Activated effector memory CD4-positive, alpha-beta T cell treated with Interleukin-2 at 50 U/mL for 16 hours (primary cell): ENCODE results near the gene MORC3.
A peak's percentile ranks its signal among the peaks of the same experiment; 100 is the strongest.
"Not testable (repeated sequence)": the region's sequence is repeated elsewhere in the genome, so short reads cannot be mapped to it uniquely, and the experiment has no call there.

Experiments
- DNase-seq: peaks from one replicate; pipeline ENCODE4 v3.0.0-alpha.2; 2020

Gene MORC3

GRCh38 chr21:36323032-36323431, 3.0 kb downstream of the MORC3 start:
- no peak for DNase-seq

- DNase-seq = no peak
Observed at GRCh38 chr21:36325373-36326010, 5.5 kb downstream of the MORC3 start.

GRCh38 chr21:36330904-36331303, 10.9 kb downstream of the MORC3 start:
- peak; percentile 21 for DNase-seq

- DNase-seq = no peak
Observed at GRCh38 chr21:36337099-36337509, 17.1 kb downstream of the MORC3 start.

- no peak for DNase-seq
Observed at GRCh38 chr21:36338975-36339374, 19.0 kb downstream of the MORC3 start.

GRCh38 chr21:36342581-36342980, 22.6 kb downstream of the MORC3 start:
- DNase-seq = not testable (repeated sequence)

- DNase-seq = no peak
Observed at GRCh38 chr21:36344931-36345330, 24.9 kb downstream of the MORC3 start.

- DNase-seq = no peak
Observed at GRCh38 chr21:36347278-36347961, 27.4 kb downstream of the MORC3 start.

- no peak for DNase-seq
Observed at GRCh38 chr21:36347962-36348328, 27.9 kb downstream of the MORC3 start.

- no peak for DNase-seq
Observed at GRCh38 chr21:36349315-36349714, 29.3 kb downstream of the MORC3 start.

- no peak for DNase-seq
Observed at GRCh38 chr21:36350282-36350910, 30.4 kb downstream of the MORC3 start.

- DNase-seq = no peak
Observed at GRCh38 chr21:36354918-36355680, 35.1 kb downstream of the MORC3 start.

- no peak for DNase-seq
Observed at GRCh38 chr21:36355868-36356267, 35.9 kb downstream of the MORC3 start.

GRCh38 chr21:36359185-36359584, 39.2 kb downstream of the MORC3 start:
- DNase-seq = no peak

GRCh38 chr21:36369064-36369685, 49.2 kb downstream of the MORC3 start:
- no peak for DNase-seq

- no peak for DNase-seq
Observed at GRCh38 chr21:36375994-36376393, 56.0 kb downstream of the MORC3 start.

- DNase-seq = no peak
Observed at GRCh38 chr21:36377391-36377842, 57.4 kb downstream of the MORC3 start.

GRCh38 chr21:36379251-36379650, 59.3 kb downstream of the MORC3 start:
- DNase-seq = no peak

GRCh38 chr21:36381841-36382589, 62.0 kb downstream of the MORC3 start:
- no peak for DNase-seq

GRCh38 chr21:36382722-36383121, 62.7 kb downstream of the MORC3 start:
- not testable (repeated sequence) for DNase-seq

- DNase-seq = no peak
Observed at GRCh38 chr21:36384885-36385232, 64.9 kb downstream of the MORC3 start.
